Left lung (tissue), 10 donors: ENCODE data around the gene TOX2. TPM values are rescaled to one million over a fixed set of nuclear protein-coding genes. Genes with fewer than 3 reads are reported as not detected.
A peak's percentile ranks its signal among the peaks of the same experiment; 100 is the strongest.

Experiments
- ATAC-seq: fragments of 200-7000 bp; cut with Tn5 transposase; one replicate; pipeline ENCODE4 v1.9.1; 2020; ENCODE audit warnings: moderate library complexity
- DNase-seq, 4 donors: peaks; one replicate each; pipeline ENCODE4 v3.0.0-alpha.2; 2013 to 2020
- H3K27ac ChIP-seq, 2 donors: fragments of 200-600 bp; sonication (generic) in 1 of 2; one replicate each; pipeline versions ENCODE4 v1.5.0 to v1.8.0; 2020 to 2021
- H3K27me3 ChIP-seq, 2 donors: fragments of 200-600 bp; sonication (generic) in 1 of 2; one replicate each; pipeline versions ENCODE4 v1.5.0 to v1.8.0; 2020 to 2021
- H3K36me3 ChIP-seq, 2 donors: fragments of 200-600 bp; sonication (generic) in 1 of 2; one replicate each; pipeline versions ENCODE4 v1.5.0 to v1.8.0; 2020 to 2021
- H3K4me1 ChIP-seq, 2 donors: fragments of 200-600 bp; one replicate each; pipeline ENCODE4 v1.8.0; 2021
- H3K4me3 ChIP-seq, 2 donors: fragments of 200-600 bp; sonication (generic) in 1 of 2; one replicate each; pipeline versions ENCODE4 v1.5.0 to v1.8.0; 2020 to 2021; ENCODE audit warnings: mild to moderate bottlenecking in 1 of 2
- H3K9me3 ChIP-seq, 2 donors: fragments of 200-600 bp; sonication (generic) in 1 of 2; one replicate each; pipeline versions ENCODE4 v1.5.0 to v1.8.0; 2020 to 2021
- intact Hi-C, 2 donors: fragments of 100-400 bp; cut with DNase I; formaldehyde crosslinking; loops; one replicate each; pipeline versions ENCODE4 v1.11.2 to v1.14.2; 2022
- polyA plus RNA-seq, 6 donors: library from polyadenylated mRNA; unstranded; fragments of 120-200 nt; gene quantifications; one replicate each; pipeline ENCODE4 v1.2.1, GENCODE V29; 2013; ENCODE audit not compliant: insufficient read length in 6 of 6
- total RNA-seq, 2 donors: library from RNA; stranded (reverse); fragmentation: NEBNext Ultra II Directional; extraction: Animal tissue kit (Norgen Biotek cat#: 25700); gene quantifications; one replicate each; pipeline ENCODE4 v1.2.1, GENCODE V29; 2021
- TF ChIP-seq, protein P1 (sequence below), 2 donors: fragments of 200-600 bp; sonication (generic) in 1 of 2; IDR thresholded peaks; one replicate each; pipeline versions ENCODE4 v1.5.0 to v1.8.0; 2021; ENCODE audit warnings: antibody characterized with exemption in 2 of 2
- donor health status: DM: no; HTN: yes; CAD: no.
- donor health status: DM: no; HTN: no; CAD: no.

Gene TOX2
- total and polyA plus RNA-seq, 8 donors: 14.5 to 61.1 (median 41.3) TPM

DNA sequence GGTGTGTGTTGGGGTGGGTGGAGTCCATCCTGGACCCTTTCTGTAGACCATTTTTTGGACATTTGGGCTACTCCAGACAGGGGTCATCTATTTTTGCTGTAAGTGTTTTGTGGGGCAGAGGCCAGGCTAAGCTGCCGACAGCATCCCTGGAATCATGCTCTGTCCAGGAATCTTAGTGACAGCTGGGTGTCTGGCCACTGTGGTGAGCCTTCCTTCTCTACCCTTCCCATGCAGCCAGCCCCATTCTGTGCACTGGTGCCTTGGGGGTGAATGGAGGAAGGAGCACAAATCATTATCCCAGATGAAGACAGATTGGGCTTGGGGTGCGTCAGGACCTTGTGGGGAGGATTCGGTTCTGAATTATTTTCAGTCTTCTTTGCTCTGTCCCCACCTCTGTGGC is 20.2 kb downstream of the TOX2 start:
- H3K27ac ChIP-seq: no peak overlapping the region
- TF ChIP-seq, protein P1, sequence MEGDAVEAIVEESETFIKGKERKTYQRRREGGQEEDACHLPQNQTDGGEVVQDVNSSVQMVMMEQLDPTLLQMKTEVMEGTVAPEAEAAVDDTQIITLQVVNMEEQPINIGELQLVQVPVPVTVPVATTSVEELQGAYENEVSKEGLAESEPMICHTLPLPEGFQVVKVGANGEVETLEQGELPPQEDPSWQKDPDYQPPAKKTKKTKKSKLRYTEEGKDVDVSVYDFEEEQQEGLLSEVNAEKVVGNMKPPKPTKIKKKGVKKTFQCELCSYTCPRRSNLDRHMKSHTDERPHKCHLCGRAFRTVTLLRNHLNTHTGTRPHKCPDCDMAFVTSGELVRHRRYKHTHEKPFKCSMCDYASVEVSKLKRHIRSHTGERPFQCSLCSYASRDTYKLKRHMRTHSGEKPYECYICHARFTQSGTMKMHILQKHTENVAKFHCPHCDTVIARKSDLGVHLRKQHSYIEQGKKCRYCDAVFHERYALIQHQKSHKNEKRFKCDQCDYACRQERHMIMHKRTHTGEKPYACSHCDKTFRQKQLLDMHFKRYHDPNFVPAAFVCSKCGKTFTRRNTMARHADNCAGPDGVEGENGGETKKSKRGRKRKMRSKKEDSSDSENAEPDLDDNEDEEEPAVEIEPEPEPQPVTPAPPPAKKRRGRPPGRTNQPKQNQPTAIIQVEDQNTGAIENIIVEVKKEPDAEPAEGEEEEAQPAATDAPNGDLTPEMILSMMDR (IDR thresholded peaks at IDR 0.05): no peak
- H3K4me1 ChIP-seq: peaks cover 20 to 30% of the 10 kb centered on the region in 2 donors
- H3K9me3 ChIP-seq: no peaks in the 10 kb centered on the region
- H3K27me3 ChIP-seq: no peaks in the 10 kb centered on the region
- no peak for DNase-seq
- no peak for ATAC-seq
- H3K36me3 ChIP-seq: no peaks in the 10 kb centered on the region
- intact Hi-C loops: no loop called here
- no peak overlapping the region for H3K4me3 ChIP-seq

DNA sequence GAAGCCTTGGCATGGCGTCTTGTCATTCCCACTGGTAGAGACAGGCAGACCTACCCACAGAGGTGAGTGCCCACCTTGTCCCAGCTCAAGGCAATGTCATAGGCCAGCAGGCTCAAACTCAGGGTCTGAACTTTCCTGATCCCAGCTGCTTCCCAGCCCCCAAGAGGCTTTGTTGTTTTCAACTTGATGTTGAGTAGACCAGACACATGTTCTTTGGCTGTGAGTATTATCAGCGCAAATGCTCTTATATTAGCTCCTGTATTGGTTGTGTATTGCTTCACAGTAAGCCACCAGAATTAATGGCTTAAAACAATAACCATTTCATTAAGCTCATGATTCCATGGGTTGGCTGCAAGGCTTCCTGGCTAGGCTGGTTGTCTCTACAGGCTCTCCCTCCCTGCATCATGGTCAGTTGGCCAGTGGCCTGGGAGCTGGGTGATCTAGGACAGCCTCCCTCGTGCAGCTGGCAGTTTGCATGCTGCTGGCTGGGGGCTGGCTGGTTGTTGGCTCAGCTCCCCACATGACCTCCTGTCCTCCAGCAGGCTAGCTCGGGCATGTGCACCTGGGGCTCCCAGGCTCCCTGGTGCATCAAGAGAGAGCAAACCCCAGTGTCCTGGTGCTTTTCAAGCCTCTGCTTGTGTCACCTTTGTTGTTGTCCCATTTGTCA is 21.6 kb downstream of the TOX2 start:
- H3K36me3 ChIP-seq: no peaks in the 10 kb centered on the region
- no peak for DNase-seq
- no peak for ATAC-seq
- intact Hi-C loops: no loop called here
- H3K4me3 ChIP-seq: no peak overlapping the region
- H3K4me1 ChIP-seq: peaks cover 25 to 44% of the 10 kb centered on the region in 2 donors
- no peaks in the 10 kb centered on the region for H3K27me3 ChIP-seq
- H3K9me3 ChIP-seq: no peaks in the 10 kb centered on the region
- no peak overlapping the region for H3K27ac ChIP-seq
- TF ChIP-seq, protein P1 (IDR thresholded peaks at IDR 0.05): no peak

DNA sequence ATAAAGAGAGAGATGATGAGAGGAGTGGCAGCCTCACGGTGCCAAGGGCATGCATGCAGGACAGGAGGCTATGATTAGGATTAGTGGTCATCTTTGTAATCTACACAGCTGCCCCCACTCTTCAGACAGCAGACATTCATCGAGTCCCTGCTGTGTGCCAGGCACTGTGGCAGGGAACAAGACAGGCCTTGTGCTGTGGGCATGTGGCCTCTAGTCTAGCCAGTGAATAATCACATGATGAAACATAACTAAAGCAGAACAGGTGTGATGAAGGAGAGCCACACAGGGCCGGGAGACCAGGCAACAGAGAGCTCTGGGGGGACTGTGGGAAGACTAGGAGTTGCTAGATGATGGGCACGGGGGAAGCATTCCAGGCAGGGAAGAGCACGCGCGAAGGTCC is 22.2 kb downstream of the TOX2 start:
- no peak overlapping the region for H3K4me3 ChIP-seq
- peaks cover 31 to 50% of the 10 kb centered on the region in 2 donors for H3K4me1 ChIP-seq
- ATAC-seq: no peak
- no peak overlapping the region for H3K27ac ChIP-seq
- DNase-seq: no peak
- intact Hi-C loops: no loop called here
- no peaks in the 10 kb centered on the region for H3K27me3 ChIP-seq
- H3K36me3 ChIP-seq: no peaks in the 10 kb centered on the region
- TF ChIP-seq, protein P1 (IDR thresholded peaks at IDR 0.05): no peak
- no peaks in the 10 kb centered on the region for H3K9me3 ChIP-seq

DNA sequence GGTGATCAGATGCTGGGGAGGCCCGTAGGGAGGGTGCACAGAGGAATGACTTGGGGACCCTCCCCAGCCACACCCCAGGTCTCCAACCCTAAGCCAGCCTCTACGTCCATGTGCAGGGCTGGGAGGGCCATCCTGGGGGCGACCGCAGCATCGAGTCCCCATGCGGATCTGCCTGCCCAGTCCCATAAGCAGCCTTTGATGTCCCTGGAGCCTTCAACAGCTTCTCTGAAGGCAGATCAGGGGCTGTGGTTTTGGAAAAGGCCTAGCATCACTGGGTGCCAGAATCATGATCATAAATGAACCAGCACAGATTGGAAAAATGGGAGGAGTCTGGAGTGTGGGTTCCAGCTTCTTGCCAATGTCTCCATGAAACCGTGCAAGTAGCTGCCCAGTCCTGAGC is 22.9 kb downstream of the TOX2 start:
- Histone ChIP-seq H3K9me3 (no peaks in the 10 kb centered on the region), H3K4me1 (peaks cover 37 to 57% of the 10 kb centered on the region in 2 donors), H3K27ac (no peak overlapping the region), H3K27me3 (no peaks in the 10 kb centered on the region), H3K4me3 (no peak overlapping the region), H3K36me3 (no peaks in the 10 kb centered on the region)
- TF ChIP-seq, protein P1 (IDR thresholded peaks at IDR 0.05): no peak
- intact Hi-C loops: no loop called here
- no peak for DNase-seq
- peak; percentile 2 for ATAC-seq

DNA sequence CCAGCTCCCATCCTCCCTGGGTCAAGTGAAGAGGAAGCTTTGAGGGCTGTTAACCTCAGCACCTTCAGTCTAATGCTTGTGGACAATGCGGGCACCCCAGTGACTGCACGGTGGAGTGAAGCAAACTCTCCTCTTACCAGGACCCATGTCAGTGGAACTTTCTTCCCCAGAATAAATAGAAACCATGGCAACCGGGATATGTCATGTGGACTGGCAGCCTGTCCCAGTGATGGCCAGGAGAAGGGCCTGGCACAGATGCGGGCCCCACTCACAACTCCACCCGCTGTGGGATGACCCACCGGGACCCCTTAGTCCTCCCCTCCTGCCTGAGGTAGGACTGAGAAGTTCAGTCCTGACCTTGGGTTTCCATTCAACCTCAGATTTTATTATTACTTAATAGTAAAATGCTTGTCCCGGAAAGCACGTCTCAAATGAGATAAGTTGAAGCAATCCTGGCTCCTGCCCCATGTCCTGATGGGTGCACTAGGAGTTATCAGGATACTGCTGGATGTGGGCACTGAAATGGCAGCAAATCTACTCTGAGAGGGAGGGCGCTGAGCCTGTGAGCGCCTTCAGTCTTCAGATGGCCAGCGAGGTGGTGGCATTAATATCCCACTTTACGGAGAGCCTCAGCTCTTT is 23.5 kb downstream of the TOX2 start:
- Histone ChIP-seq H3K27me3 (no peaks in the 10 kb centered on the region), H3K4me1 (peaks cover 42 to 63% of the 10 kb centered on the region in 2 donors), H3K36me3 (no peaks in the 10 kb centered on the region), H3K9me3 (no peaks in the 10 kb centered on the region), H3K27ac (no peak overlapping the region), H3K4me3 (no peak overlapping the region)
- intact Hi-C loops: no loop called here
- ATAC-seq: no peak
- TF ChIP-seq, protein P1 (IDR thresholded peaks at IDR 0.05): no peak
- DNase-seq: no peak
